Ishikawa (cell line): ENCODE data around the gene UBE2M.

Experiments
- CEBPB ChIP-seq: IDR thresholded peaks from 2 replicates; pipeline ENCODE4 v1.6.1; 2012
- CREB1 ChIP-seq: IDR thresholded peaks from 2 replicates; pipeline ENCODE4 v1.6.1; 2012; ENCODE audit warnings: low read depth
- EGR1 ChIP-seq: IDR thresholded peaks from 2 replicates; pipeline ENCODE4 v1.6.1; 2012
- EP300 ChIP-seq: IDR thresholded peaks from 2 replicates; pipeline ENCODE4 v1.6.1; 2012; ENCODE audit warnings: borderline replicate concordance
- FOXM1 ChIP-seq: IDR thresholded peaks from 2 replicates; pipeline ENCODE4 v1.6.1; 2012; ENCODE audit warnings: low read depth, borderline replicate concordance
- MAX ChIP-seq: IDR thresholded peaks from 2 replicates; pipeline ENCODE4 v1.6.1; 2012
- NFIC ChIP-seq: IDR thresholded peaks from 2 replicates; pipeline ENCODE4 v1.6.1; 2012
- RAD21 ChIP-seq: IDR thresholded peaks from 2 replicates; pipeline ENCODE4 v1.6.1; 2012; ENCODE audit warnings: low read depth
- REST ChIP-seq: IDR thresholded peaks from 2 replicates; pipeline ENCODE4 v1.6.1; 2012; ENCODE audit warnings: low read depth, mild to moderate bottlenecking
- TAF1 ChIP-seq: IDR thresholded peaks from 2 replicates; pipeline ENCODE4 v1.6.1; 2012; ENCODE audit warnings: low read depth, mild to moderate bottlenecking
- TCF12 ChIP-seq: IDR thresholded peaks from 2 replicates; pipeline ENCODE4 v1.6.1; 2012; ENCODE audit warnings: low read depth
- TEAD4 ChIP-seq: IDR thresholded peaks from 2 replicates; pipeline ENCODE4 v1.6.1; 2012
- USF1 ChIP-seq: IDR thresholded peaks from 2 replicates; pipeline ENCODE4 v1.6.1; 2012
- YY1 ChIP-seq: IDR thresholded peaks from 2 replicates; pipeline ENCODE4 v1.6.1; 2012; ENCODE audit warnings: low read depth
- ZBTB7A ChIP-seq: IDR thresholded peaks from 2 replicates; pipeline ENCODE4 v1.6.1; 2012; ENCODE audit warnings: low read depth

UBE2M gene

GRCh38 chr19:58558066-58558622 is at the start of gene UBE2M:
TSS of gene UBE2M (minus strand) at chr19:58558611. CDS start at chr19:58558381, 230 bp downstream.
- no peak for TF ChIP-seq REST
- no peak for TF ChIP-seq TCF12
- TF ChIP-seq TAF1, result no peak
- no peak for TF ChIP-seq TEAD4
- TF ChIP-seq MAX, result no peak
- TF ChIP-seq EP300, result no peak
- no peak for TF ChIP-seq NFIC
- no peak for TF ChIP-seq CREB1
- no peak for TF ChIP-seq RAD21
- TF ChIP-seq FOXM1, result no peak
- no peak for TF ChIP-seq EGR1
- no peak for TF ChIP-seq ZBTB7A
- no peak for TF ChIP-seq YY1
- no peak for TF ChIP-seq CEBPB
- TF ChIP-seq USF1, result no peak

GRCh38 chr19:58586133-58586765 is 27.8 kb upstream of the UBE2M start:
- TF ChIP-seq FOXM1, result no peak
- TF ChIP-seq MAX, result no peak
- TF ChIP-seq EP300, result no peak
- TF ChIP-seq CREB1, result no peak
- no peak for TF ChIP-seq USF1
- TF ChIP-seq EGR1, result no peak

DNA sequence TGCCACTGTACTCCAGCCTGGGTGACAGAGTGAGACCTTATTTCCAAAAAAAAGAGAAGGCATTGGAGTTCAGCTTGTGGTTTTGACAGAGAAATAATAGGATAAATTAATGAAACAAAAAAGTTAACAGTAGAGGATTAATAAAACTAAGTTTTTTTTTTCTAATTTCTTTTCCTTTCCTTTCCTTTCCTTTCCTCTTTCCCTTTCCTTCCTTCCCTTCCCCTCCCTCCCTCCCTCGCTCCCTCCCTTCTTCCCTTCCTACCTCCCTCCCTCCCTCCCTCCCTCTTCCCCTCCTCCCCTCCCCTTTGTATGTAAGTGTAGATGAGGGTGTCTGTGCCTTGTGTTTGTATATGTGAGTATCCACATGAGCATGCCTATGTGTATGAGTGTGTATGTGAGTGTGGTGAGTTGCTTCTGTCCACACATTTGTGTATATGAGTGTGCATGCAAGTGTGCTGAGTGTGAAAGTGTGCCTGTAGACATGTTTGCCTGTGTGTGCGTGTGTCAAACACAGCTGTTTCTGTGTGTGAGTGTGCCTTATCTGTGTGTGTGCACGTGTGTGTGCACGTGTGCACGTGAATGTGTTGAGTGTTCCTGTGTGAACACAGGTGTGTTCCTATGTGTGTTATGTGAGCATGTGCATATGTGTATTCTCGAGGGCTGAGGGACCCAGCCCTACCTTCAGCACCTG is 27.2 kb upstream of the UBE2M start:
- TF ChIP-seq REST (no peak), MAX (no peak), RAD21 (no peak), NFIC (no peak), TAF1 (no peak), TCF12 (no peak), EP300 (no peak), ZBTB7A (no peak), YY1 (no peak), EGR1 (no peak), TEAD4 (no peak), FOXM1 (no peak), USF1 (no peak), CEBPB (no peak)

DNA sequence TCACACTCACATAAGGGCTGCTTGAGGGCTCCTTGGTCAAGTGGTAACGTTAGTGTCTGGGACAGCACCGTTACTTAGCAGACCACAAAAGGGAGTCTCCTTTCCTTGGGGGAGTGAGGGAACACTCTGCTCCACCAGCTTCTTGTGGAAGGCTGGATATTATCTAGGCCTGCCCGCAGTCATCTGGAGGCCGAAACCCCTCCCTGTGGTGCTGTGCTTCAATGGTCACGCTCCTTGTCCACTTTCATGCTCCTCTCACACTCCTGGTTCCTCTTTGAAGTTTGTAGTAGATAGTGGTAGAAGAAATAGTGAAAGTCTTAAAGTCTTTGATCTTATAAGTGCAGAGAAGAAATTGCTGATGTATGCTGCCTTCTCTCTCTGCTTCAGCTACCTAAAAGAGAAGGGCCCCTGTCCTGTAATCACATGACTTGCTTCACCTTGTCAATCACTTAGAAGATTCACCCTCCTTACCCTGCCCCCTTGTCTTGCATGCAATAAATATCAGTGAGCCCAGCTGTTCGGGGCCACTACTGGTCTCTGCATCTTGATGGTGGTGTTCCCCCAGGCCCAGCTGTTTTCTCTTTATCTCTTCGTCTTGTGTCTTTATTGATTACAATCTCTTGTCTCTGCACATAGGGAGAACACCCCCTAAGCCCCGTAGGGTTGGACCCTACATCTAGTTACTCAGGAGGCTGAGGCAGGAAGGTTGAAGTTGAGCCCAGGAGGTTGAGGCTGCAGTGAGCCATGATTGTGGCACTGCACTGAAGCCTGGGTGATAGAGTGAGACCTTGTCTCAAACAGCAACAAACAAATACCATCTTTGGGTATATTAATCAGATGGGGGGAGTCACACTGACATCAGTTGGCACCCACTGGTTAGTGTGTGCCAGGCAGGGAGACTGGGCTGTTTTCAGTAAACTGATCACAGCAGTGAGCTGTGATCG is 26.4 kb upstream of the UBE2M start:
- no peak for TF ChIP-seq EP300
- no peak for TF ChIP-seq USF1
- TF ChIP-seq YY1, result no peak
- no peak for TF ChIP-seq ZBTB7A
- no peak for TF ChIP-seq CEBPB
- no peak for TF ChIP-seq NFIC
- no peak for TF ChIP-seq TCF12
- no peak for TF ChIP-seq FOXM1
- no peak for TF ChIP-seq MAX
- TF ChIP-seq TEAD4, result no peak
- no peak for TF ChIP-seq TAF1
- no peak for TF ChIP-seq RAD21
- no peak for TF ChIP-seq REST
- TF ChIP-seq CREB1, result no peak
- TF ChIP-seq EGR1, result no peak
